ENCODE data around the gene CATSPERD.

Gene CATSPERD

GRCh38 chr19:5719961-5720790, at the start of gene CATSPERD, which contains the start of gene LONP1:
TSS of gene CATSPERD (plus strand) at chr19:5720637. CDS start at chr19:5720738, 101 bp downstream.
TSS of gene LONP1 (minus strand) at chr19:5720146. CDS start at chr19:5720132, 14 bp downstream.
- peak; percentile 97 for DNase-seq

- DNase-seq = no peak
Observed at GRCh38 chr19:5671600-5671999, 48.8 kb upstream of the CATSPERD start.

GRCh38 chr19:5672708-5673459, 47.6 kb upstream of the CATSPERD start:
- no peak for DNase-seq

GRCh38 chr19:5673752-5674151, 46.7 kb upstream of the CATSPERD start:
- DNase-seq = no peak

- DNase-seq = no peak
Observed at GRCh38 chr19:5674714-5675113, 45.7 kb upstream of the CATSPERD start.

GRCh38 chr19:5676105-5676771, 44.2 kb upstream of the CATSPERD start:
- DNase-seq = no peak

- no peak for DNase-seq
Observed at GRCh38 chr19:5676772-5677105, 43.7 kb upstream of the CATSPERD start.

- DNase-seq = no peak
Observed at GRCh38 chr19:5677136-5677535, 43.3 kb upstream of the CATSPERD start.

- DNase-seq = no peak
Observed at GRCh38 chr19:5677580-5677979, 42.9 kb upstream of the CATSPERD start.

GRCh38 chr19:5678071-5678718, 42.2 kb upstream of the CATSPERD start:
- DNase-seq = no peak

GRCh38 chr19:5679289-5680083, 41.0 kb upstream of the CATSPERD start:
- DNase-seq = no peak

GRCh38 chr19:5680084-5680436, 40.4 kb upstream of the CATSPERD start:
- DNase-seq = no peak

GRCh38 chr19:5680437-5681368, 39.7 kb upstream of the CATSPERD start, which contains the start of the genes HSD11B1L and MICOS13:
TSS of gene HSD11B1L (plus strand) at chr19:5681027. CDS start at chr19:5684833, 3,806 bp downstream.
TSS of gene MICOS13 (minus strand) at chr19:5680516. CDS start at chr19:5680486, 30 bp downstream.
- peak; percentile 96 for DNase-seq

GRCh38 chr19:5681391-5682106, 38.9 kb upstream of the CATSPERD start:
- no peak for DNase-seq

- DNase-seq = no peak
Observed at GRCh38 chr19:5682107-5682482, 38.3 kb upstream of the CATSPERD start.

- DNase-seq = no peak
Observed at GRCh38 chr19:5683177-5683886, 37.1 kb upstream of the CATSPERD start.

GRCh38 chr19:5684694-5685430, 35.6 kb upstream of the CATSPERD start:
- no peak for DNase-seq

GRCh38 chr19:5686326-5686646, 34.2 kb upstream of the CATSPERD start:
- no peak for DNase-seq

All from NCI-H2107 (cell line).